Measurements from ENCODE around the gene ADTRP. TPM values are rescaled to one million over a fixed set of nuclear protein-coding genes. Genes with fewer than 3 reads are reported as not detected.

The ADTRP gene
- total and polyA plus RNA-seq, 2 of the 13 experiments (the other 11 are each of a cell fraction or from before 2014, with no cell fraction given) = not detected

DNA sequence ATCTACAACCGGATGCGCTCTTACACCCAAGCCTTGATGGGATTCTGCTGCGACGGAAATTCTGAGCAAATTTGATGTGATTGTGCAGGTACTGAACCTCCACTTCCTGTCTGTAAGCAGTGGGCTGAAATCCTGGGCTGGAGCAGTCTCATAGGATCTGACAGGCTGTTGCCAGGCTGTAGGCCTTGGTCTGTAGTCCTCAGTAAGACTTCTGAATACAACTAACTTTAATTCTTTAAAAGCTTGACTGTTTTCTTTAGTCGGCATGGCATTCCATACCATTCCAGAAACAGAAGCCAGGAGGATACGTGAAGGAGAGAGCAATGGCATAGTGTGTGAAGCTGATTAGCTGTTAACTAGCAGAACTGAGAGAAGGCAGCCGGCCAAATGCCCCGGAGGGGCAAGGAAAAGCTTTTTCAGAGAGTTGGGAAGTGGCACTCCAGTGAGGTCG lies 68.3 kb downstream of the ADTRP start:
- no peak for TF ChIP-seq TCF7 (IDR thresholded peaks at IDR 0.05; ENCODE audit: low read depth)
- TF ChIP-seq, protein P1, sequence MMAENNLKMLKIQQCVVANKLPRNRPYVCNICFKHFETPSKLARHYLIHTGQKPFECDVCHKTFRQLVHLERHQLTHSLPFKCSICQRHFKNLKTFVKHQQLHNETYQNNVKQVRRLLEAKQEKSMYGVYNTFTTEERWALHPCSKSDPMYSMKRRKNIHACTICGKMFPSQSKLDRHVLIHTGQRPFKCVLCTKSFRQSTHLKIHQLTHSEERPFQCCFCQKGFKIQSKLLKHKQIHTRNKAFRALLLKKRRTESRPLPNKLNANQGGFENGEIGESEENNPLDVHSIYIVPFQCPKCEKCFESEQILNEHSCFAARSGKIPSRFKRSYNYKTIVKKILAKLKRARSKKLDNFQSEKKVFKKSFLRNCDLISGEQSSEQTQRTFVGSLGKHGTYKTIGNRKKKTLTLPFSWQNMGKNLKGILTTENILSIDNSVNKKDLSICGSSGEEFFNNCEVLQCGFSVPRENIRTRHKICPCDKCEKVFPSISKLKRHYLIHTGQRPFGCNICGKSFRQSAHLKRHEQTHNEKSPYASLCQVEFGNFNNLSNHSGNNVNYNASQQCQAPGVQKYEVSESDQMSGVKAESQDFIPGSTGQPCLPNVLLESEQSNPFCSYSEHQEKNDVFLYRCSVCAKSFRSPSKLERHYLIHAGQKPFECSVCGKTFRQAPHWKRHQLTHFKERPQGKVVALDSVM (CRISPR knock-in tag; IDR thresholded peaks at IDR 0.05) = no peak
- Histone ChIP-seq H3K4me1 (ENCODE audit: insufficient read depth, low read length) (no peaks in the 10 kb centered on the region), H3K4me2 (ENCODE audit: low read depth, low read length) (no peak overlapping the region), H3K36me3 (replicated peaks in 1 of 2; ENCODE audit: control insufficient read depth in 1 of 2, insufficient read depth in 2 of 2, low read length in 2 of 2) (no peaks in the 10 kb centered on the region), H3K27ac (ENCODE audit: extremely low read length, insufficient read depth, low read length) (no peak overlapping the region), H3K79me2 (ENCODE audit: insufficient read depth, low read length) (no peaks in the 10 kb centered on the region), H3K27me3 (ENCODE audit: control insufficient read depth in 1 of 2, insufficient read depth in 2 of 2, low read length in 2 of 2) (peaks cover 0 to 6% of the 10 kb centered on the region in 2 experiments; a peak in 2 of 5 replicates), H2AFZ (ENCODE audit: low read length) (no peak overlapping the region), H3K9ac (ENCODE audit: insufficient read depth, low read depth, low read length) (no peak overlapping the region), H3K4me3 (replicated peaks in 1 of 3; ENCODE audit: insufficient read depth in 1 of 3, low read depth in 2 of 3, low read length in 3 of 3) (no peak overlapping the region), H3K9me3 (ENCODE audit: low read length) (no peaks in the 10 kb centered on the region), H4K20me1 (ENCODE audit: insufficient read depth, low read length) (no peaks in the 10 kb centered on the region)
- in situ Hi-C loops (cut with HindIII; ENCODE audit: extremely low pct_ligation_motif_present, low pct_unique_long_range_greater_than_20kb) (no loop called here), intact Hi-C loops (cut with micrococcal nuclease; ENCODE audit: unreplicated experiment) (loop anchor here (10.0 kb wide), 1 partner anchor 104 kb away; no protein-coding TSS in a partner anchor)
- DNase-seq (ENCODE audit: low spot score) (no peak), FAIRE-seq (no peak), ATAC-seq (no peak)
- 41% methylated on average over 9 of the region's 9 CpGs for WGBS (ENCODE audit: low lambda C conversion rate)
- BruUV-seq (replicated peaks) = no TSS peak
- ChIA-PET CTCF (ENCODE audit: low intra/inter-chr PET ratio, low total read pairs) (no interaction called here), POLR2A (no interaction called here)

DNA sequence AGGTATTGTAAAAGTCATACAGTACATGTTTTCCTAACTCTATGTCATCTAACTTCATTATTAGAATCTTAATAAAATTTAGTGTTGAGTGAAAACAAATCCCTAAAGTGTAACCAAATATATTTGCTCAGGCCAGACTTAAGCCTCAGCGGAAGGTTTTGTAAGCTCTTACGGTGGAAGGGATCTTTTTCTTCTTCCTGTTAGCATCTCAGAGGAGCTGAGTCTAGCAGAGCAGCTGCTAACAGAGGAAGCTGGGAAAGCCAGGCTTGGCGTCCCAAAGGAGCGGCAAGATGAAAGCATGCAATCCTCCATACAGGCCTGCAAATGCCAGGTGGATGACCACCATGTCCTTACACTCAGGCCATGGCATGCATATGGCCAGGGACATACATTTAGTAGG lies 72.4 kb downstream of the ADTRP start:
- intact Hi-C loops (cut with micrococcal nuclease; ENCODE audit: unreplicated experiment) (no loop called here), in situ Hi-C loops (cut with HindIII; ENCODE audit: extremely low pct_ligation_motif_present, low pct_unique_long_range_greater_than_20kb) (no loop called here)
- no peak overlapping the region for H3K27ac ChIP-seq (ENCODE audit: extremely low read length, insufficient read depth, low read length)
- no peaks in the 10 kb centered on the region for H4K20me1 ChIP-seq (ENCODE audit: insufficient read depth, low read length)
- no peaks in the 10 kb centered on the region for H3K36me3 ChIP-seq (replicated peaks in 1 of 2; ENCODE audit: control insufficient read depth in 1 of 2, insufficient read depth in 2 of 2, low read length in 2 of 2)
- ATAC-seq (no peak), FAIRE-seq (no peak), DNase-seq (ENCODE audit: low spot score) (no peak)
- no peak overlapping the region for H2AFZ ChIP-seq (ENCODE audit: low read length)
- H3K79me2 ChIP-seq (ENCODE audit: insufficient read depth, low read length) = no peaks in the 10 kb centered on the region
- no peaks in the 10 kb centered on the region for H3K4me1 ChIP-seq (ENCODE audit: insufficient read depth, low read length)
- no peak for TF ChIP-seq SMAD3 (CRISPR knock-in tag; IDR thresholded peaks at IDR 0.05)
- TF ChIP-seq SALL1 (CRISPR knock-in tag; IDR thresholded peaks at IDR 0.05) = no peak
- no peak for TF ChIP-seq ZNF775 (CRISPR knock-in tag; IDR thresholded peaks at IDR 0.05; ENCODE audit: borderline replicate concordance)
- no peak for TF ChIP-seq ZNF136 (CRISPR knock-in tag; IDR thresholded peaks at IDR 0.05; ENCODE audit: low read depth)
- TF ChIP-seq, protein P2, sequence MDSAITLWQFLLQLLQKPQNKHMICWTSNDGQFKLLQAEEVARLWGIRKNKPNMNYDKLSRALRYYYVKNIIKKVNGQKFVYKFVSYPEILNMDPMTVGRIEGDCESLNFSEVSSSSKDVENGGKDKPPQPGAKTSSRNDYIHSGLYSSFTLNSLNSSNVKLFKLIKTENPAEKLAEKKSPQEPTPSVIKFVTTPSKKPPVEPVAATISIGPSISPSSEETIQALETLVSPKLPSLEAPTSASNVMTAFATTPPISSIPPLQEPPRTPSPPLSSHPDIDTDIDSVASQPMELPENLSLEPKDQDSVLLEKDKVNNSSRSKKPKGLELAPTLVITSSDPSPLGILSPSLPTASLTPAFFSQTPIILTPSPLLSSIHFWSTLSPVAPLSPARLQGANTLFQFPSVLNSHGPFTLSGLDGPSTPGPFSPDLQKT (CRISPR knock-in tag; IDR thresholded peaks at IDR 0.05; ENCODE audit: borderline replicate concordance) = no peak
- no peak for TF ChIP-seq ZNF329 (CRISPR knock-in tag; IDR thresholded peaks at IDR 0.05; ENCODE audit: low read depth)
- no peak for TF ChIP-seq KDM3A (CRISPR knock-in tag; IDR thresholded peaks at IDR 0.05; ENCODE audit: low read depth)
- TF ChIP-seq, protein P3, sequence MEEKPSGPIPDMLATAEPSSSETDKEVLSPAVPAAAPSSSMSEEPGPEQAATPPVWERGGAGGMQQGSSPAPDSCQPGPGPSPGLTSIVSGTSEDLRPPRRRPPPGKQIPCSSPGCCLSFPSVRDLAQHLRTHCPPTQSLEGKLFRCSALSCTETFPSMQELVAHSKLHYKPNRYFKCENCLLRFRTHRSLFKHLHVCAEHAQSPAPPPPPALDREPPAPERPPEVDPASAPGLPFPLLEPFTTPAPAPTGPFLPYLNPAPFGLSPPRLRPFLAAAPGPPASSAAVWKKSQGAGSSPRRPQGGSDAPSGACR (CRISPR knock-in tag; IDR thresholded peaks at IDR 0.05) = no peak
- ChIA-PET CTCF (ENCODE audit: low intra/inter-chr PET ratio, low total read pairs) (no interaction called here), POLR2A (no interaction called here)
- H3K27me3 ChIP-seq (ENCODE audit: control insufficient read depth in 1 of 2, insufficient read depth in 2 of 2, low read length in 2 of 2) = peaks cover 0 to 6% of the 10 kb centered on the region in 2 experiments; a peak in 2 of 5 replicates
- H3K4me2 ChIP-seq (ENCODE audit: low read depth, low read length) = no peak overlapping the region
- H3K9me3 ChIP-seq (ENCODE audit: low read length) = no peaks in the 10 kb centered on the region
- no peak overlapping the region for H3K4me3 ChIP-seq (replicated peaks in 1 of 3; ENCODE audit: insufficient read depth in 1 of 3, low read depth in 2 of 3, low read length in 3 of 3)
- no TSS peak for BruUV-seq (replicated peaks)
- 85% methylated on average over 4 of the region's 4 CpGs for WGBS (ENCODE audit: low lambda C conversion rate)
- H3K9ac ChIP-seq (ENCODE audit: insufficient read depth, low read depth, low read length) = no peak overlapping the region

All from HepG2 (cell line).